Gastrocnemius medialis (tissue), 4 donors: ENCODE data around the gene IRS1.

ENCODE experiments used
- CTCF ChIP-seq, 5 experiments: fragments of 450-650 bp in 3 of 5; fragments of 200-600 bp in 2 of 5; sonication (generic) in 2 of 5; IDR thresholded peaks in 4 of 5; conservative IDR thresholded peaks in 1 of 5; 1 replicate in 4 of 5; 2 replicates in 1 of 5; pipeline ENCODE4 v1.5.1; 2016 to 2019; ENCODE audit warnings: antibody characterized with exemption in 5 of 5, mild to moderate bottlenecking in 3 of 5, moderate library complexity in 3 of 5
- POLR2A ChIP-seq, 2 donors: fragments of 450-650 bp; IDR thresholded peaks; one replicate each; pipeline ENCODE4 v1.6.1; 2017; ENCODE audit warnings: antibody characterized with exemption in 2 of 2, mild to moderate bottlenecking in 2 of 2, moderate library complexity in 2 of 2

- no peak for TF ChIP-seq CTCF (IDR thresholded peaks at IDR 0.05 in 4 of 5, conservative IDR thresholded peaks at IDR 0.05 in 1 of 5)
- no peak for TF ChIP-seq POLR2A (IDR thresholded peaks at IDR 0.05)
These were observed 35.8 kb upstream of the IRS1 start for GRCh38 chr2:226835420-226835795.
